ENCODE data around the gene HAPSTR1.

DNA sequence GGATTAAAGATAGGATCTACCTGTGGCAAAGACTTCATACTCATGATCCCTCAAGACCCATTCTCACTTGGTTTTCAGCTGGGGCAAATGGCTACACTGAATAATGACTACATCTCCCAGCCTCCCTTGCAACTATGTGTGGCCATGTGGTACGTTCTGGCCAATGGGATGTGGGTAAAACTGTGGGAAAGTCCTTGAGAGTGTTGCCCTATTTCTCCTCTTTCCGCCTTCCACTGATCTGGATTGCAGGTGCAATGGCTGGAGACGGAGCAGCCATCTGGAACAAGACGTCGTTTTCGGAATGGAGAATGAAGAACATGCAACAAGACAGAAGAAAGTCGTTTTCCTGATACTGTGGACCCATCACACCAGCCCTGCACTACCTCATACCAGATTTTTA is 48.5 kb downstream of the HAPSTR1 start:
- TF ChIP-seq, protein P1, sequence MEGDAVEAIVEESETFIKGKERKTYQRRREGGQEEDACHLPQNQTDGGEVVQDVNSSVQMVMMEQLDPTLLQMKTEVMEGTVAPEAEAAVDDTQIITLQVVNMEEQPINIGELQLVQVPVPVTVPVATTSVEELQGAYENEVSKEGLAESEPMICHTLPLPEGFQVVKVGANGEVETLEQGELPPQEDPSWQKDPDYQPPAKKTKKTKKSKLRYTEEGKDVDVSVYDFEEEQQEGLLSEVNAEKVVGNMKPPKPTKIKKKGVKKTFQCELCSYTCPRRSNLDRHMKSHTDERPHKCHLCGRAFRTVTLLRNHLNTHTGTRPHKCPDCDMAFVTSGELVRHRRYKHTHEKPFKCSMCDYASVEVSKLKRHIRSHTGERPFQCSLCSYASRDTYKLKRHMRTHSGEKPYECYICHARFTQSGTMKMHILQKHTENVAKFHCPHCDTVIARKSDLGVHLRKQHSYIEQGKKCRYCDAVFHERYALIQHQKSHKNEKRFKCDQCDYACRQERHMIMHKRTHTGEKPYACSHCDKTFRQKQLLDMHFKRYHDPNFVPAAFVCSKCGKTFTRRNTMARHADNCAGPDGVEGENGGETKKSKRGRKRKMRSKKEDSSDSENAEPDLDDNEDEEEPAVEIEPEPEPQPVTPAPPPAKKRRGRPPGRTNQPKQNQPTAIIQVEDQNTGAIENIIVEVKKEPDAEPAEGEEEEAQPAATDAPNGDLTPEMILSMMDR (conservative IDR thresholded peaks at IDR 0.05), result no peak
- TF ChIP-seq ZFX (IDR thresholded peaks at IDR 0.05), result no peak

Measured in C4-2B (cell line).